Neural crest cell (in vitro differentiated cells): ENCODE data around the gene PLAAT5. TPM values are rescaled to one million over a fixed set of nuclear protein-coding genes. Genes with fewer than 3 reads are reported as not detected.
"Not testable (repeated sequence)": the region's sequence is repeated elsewhere in the genome, so short reads cannot be mapped to it uniquely, and the experiment has no call there.

Experiments used
- DNase-seq: peaks from one replicate; pipeline ENCODE4 v3.0.0; 2021; ENCODE audit warnings: low read depth, mixed read lengths, low spot score
- H3K27ac Mint-ChIP-seq: one replicate; pipeline ENCODE4 v1.8.0; 2021; ENCODE audit warnings: mild to moderate bottlenecking, mixed read lengths; ENCODE audit not compliant: unreplicated experiment
- H3K27me3 Mint-ChIP-seq: 2 replicates; pipeline ENCODE4 v1.8.0; 2021; ENCODE audit warnings: low read depth, mild to moderate bottlenecking, mixed read lengths
- H3K36me3 Mint-ChIP-seq: 2 replicates; pipeline ENCODE4 v1.8.0; 2021; ENCODE audit warnings: low read depth, mild to moderate bottlenecking, mixed read lengths
- H3K4me1 Mint-ChIP-seq: 2 replicates; pipeline ENCODE4 v1.8.0; 2021; ENCODE audit warnings: mixed read lengths
- H3K4me3 Mint-ChIP-seq: one replicate; pipeline ENCODE4 v1.8.0; 2021; ENCODE audit warnings: mild to moderate bottlenecking, mixed read lengths
- H3K9me3 Mint-ChIP-seq: 2 replicates; pipeline ENCODE4 v1.8.0; 2021; ENCODE audit warnings: mixed read lengths
- CTCF ChIP-seq: fragments of 200-600 bp; sonication (generic); conservative IDR thresholded peaks from 2 replicates; pipeline ENCODE4 v1.5.0; 2021; ENCODE audit warnings: antibody characterized with exemption, mild to moderate bottlenecking
- total RNA-seq: library from RNA; stranded (reverse); gene quantifications from 2 replicates; pipeline ENCODE4 v1.2.1, GENCODE V29; 2021

PLAAT5 gene
- total RNA-seq, 1 donor from 2014 or later: 0.77 TPM

GRCh38 chr11:63534076-63534475 is 43.1 kb upstream of the PLAAT5 start:
- no peak overlapping the region for H3K4me3 Mint-ChIP-seq

GRCh38 chr11:63532799-63533475 is 42.0 kb upstream of the PLAAT5 start:
- peaks cover 15% of the 10 kb centered on the region for H3K4me1 Mint-ChIP-seq
- DNase-seq: no peak
- TF ChIP-seq CTCF: no peak
- H3K27me3 Mint-ChIP-seq: peaks cover 40% of the 10 kb centered on the region
- H3K36me3 Mint-ChIP-seq: no peaks in the 10 kb centered on the region
- H3K9me3 Mint-ChIP-seq: no peaks in the 10 kb centered on the region
- H3K27ac Mint-ChIP-seq: no peak overlapping the region
- no peak overlapping the region for H3K4me3 Mint-ChIP-seq

More at GRCh38 chr11:63534076-63534475, 43.1 kb upstream of the PLAAT5 start:
- no peaks in the 10 kb centered on the region for H3K36me3 Mint-ChIP-seq
- no peak for TF ChIP-seq CTCF
- no peaks in the 10 kb centered on the region for H3K9me3 Mint-ChIP-seq
- H3K4me1 Mint-ChIP-seq: peaks cover 11% of the 10 kb centered on the region
- H3K27me3 Mint-ChIP-seq: peaks cover 33% of the 10 kb centered on the region
- no peak overlapping the region for H3K27ac Mint-ChIP-seq
- DNase-seq: no peak

- no peak for TF ChIP-seq CTCF
- DNase-seq: no peak
- peaks cover 46% of the 10 kb centered on the region for H3K27me3 Mint-ChIP-seq
- no peaks in the 10 kb centered on the region for H3K9me3 Mint-ChIP-seq
- no peak overlapping the region for H3K4me3 Mint-ChIP-seq
- H3K36me3 Mint-ChIP-seq: no peaks in the 10 kb centered on the region
- H3K4me1 Mint-ChIP-seq: peaks cover 15% of the 10 kb centered on the region
- no peak overlapping the region for H3K27ac Mint-ChIP-seq
Observed at GRCh38 chr11:63532117-63532516, 41.1 kb upstream of the PLAAT5 start.

DNA sequence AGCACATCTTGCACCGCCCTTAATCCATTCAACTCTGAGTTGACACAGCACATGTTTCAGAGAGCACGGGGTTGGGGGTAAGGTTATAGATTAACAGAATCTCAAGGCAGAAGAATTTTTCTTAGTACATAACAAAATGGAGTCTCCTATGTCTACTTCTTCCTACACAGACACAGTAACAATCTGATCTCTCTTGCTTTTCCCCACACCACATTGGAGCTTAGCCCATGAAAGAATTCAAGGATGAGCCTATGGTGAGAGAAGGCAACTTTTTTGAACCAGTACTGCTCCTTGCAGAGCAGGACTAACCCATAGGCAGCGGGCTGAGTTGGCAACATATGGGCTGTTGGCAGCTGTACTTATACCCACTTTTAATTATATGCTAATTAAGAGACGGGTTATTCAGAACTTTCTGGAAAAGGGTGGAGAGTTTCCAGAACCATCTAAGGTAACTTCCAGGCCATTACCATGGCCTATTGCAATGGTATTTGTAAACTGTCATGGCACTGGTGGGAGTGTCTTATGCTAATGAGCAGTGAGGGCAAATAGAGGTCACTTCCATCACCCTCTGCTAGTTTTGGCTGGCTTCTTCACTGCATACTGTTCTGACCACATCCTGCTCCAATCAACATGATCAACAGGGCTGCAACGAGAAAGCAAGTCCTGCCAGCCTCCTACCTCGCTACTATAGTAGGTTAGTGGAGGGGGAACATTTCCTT is 40.3 kb upstream of the PLAAT5 start:
- H3K4me3 Mint-ChIP-seq, H3K27ac Mint-ChIP-seq, H3K36me3 Mint-ChIP-seq, DNase-seq, H3K9me3 Mint-ChIP-seq: not testable (repeated sequence)
- peaks cover 15% of the 10 kb centered on the region for H3K4me1 Mint-ChIP-seq
- peaks cover 46% of the 10 kb centered on the region for H3K27me3 Mint-ChIP-seq

DNA sequence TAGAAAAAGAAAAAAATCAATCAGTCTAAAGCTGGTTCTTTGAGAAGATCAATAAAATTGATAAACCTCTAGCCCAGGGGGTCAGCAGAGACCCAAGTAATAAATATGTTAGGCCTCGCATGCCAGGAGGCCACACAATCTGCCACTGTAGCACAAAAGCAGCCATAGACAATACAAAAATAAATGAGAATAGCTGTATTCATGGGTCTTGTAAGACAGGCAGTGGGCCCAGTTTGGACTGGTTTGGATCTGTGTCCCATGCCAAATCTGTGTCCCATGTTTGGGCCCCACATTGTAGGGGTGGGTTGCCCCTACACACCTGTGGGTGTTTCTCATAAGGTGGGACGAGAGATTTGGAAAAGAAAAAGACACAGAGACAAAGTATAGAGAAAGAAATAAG is 39.1 kb upstream of the PLAAT5 start:
- Mint-ChIP-seq H3K9me3 (no peaks in the 10 kb centered on the region), H3K4me3 (no peak overlapping the region), H3K4me1 (peaks cover 15% of the 10 kb centered on the region), H3K27me3 (peaks cover 46% of the 10 kb centered on the region), H3K36me3 (no peaks in the 10 kb centered on the region), H3K27ac (no peak overlapping the region)
- no peak for DNase-seq
- TF ChIP-seq CTCF: no peak

- not testable (repeated sequence) for H3K9me3 Mint-ChIP-seq, H3K4me3 Mint-ChIP-seq, H3K36me3 Mint-ChIP-seq, H3K27ac Mint-ChIP-seq, DNase-seq
- Mint-ChIP-seq H3K4me1 (peaks cover 15% of the 10 kb centered on the region), H3K27me3 (peaks cover 46% of the 10 kb centered on the region)
Observed at GRCh38 chr11:63529373-63529772, 38.4 kb upstream of the PLAAT5 start.

GRCh38 chr11:63528729-63529278 is 37.8 kb upstream of the PLAAT5 start:
- not testable (repeated sequence) for H3K4me3 Mint-ChIP-seq, H3K27ac Mint-ChIP-seq

DNA sequence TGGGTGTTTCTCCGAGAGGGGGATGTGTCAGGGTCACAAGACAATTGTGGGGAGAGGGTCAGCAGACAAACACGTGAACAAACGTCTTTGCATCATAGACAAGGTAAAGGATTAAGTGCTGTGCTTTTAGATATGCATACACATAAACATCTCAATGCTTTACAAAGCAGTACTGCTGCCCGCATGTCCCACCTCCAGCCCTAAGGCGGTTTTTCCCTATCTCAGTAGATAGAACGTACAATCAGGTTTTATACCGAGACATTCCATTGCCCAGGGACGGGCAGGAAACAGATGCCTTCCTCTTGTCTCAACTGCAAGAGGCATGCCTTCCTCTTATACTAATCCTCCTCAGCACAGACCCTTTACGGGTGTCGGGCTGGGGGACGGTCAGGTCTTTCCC is 37.2 kb upstream of the PLAAT5 start:
- not testable (repeated sequence) for DNase-seq, H3K36me3 Mint-ChIP-seq, H3K9me3 Mint-ChIP-seq, H3K4me3 Mint-ChIP-seq, H3K27ac Mint-ChIP-seq
- Mint-ChIP-seq H3K27me3 (peaks cover 41% of the 10 kb centered on the region), H3K4me1 (peaks cover 15% of the 10 kb centered on the region)

More at GRCh38 chr11:63528729-63529278, 37.8 kb upstream of the PLAAT5 start:
- H3K27me3 Mint-ChIP-seq: peaks cover 42% of the 10 kb centered on the region
- DNase-seq, H3K36me3 Mint-ChIP-seq, H3K9me3 Mint-ChIP-seq: not testable (repeated sequence)
- H3K4me1 Mint-ChIP-seq: peaks cover 15% of the 10 kb centered on the region
